Measurements from ENCODE around the gene SHLD1.

SHLD1 gene

DNA sequence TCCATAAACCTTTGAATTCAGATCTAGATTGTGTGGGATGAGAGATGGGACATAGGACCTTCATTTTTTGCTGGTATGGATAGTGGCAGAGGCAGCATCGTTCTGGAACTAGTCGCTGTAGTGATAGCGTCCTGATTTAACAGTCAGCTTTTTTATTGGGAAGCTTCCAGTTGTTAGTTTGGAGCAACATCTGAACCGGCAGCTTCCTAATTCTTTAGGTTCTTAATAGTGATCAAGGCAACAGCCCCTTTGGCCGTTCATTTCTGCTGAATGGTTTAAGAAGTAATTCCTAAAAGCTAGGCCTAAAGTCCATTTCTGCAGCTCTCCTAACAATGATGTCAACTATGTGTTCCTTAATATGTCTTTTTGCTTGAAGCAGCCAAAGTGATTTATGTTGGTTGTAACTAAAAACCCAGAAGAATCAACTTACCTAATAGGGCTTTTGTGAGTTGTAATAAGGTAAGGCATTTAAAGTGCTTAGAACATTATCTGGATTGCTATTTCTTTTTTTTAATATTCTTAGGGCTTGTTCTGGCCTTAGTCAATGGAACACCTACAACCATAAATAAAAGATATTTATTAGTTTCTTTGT, 90.3 kb downstream of the SHLD1 start:
- TF ChIP-seq, protein P1, sequence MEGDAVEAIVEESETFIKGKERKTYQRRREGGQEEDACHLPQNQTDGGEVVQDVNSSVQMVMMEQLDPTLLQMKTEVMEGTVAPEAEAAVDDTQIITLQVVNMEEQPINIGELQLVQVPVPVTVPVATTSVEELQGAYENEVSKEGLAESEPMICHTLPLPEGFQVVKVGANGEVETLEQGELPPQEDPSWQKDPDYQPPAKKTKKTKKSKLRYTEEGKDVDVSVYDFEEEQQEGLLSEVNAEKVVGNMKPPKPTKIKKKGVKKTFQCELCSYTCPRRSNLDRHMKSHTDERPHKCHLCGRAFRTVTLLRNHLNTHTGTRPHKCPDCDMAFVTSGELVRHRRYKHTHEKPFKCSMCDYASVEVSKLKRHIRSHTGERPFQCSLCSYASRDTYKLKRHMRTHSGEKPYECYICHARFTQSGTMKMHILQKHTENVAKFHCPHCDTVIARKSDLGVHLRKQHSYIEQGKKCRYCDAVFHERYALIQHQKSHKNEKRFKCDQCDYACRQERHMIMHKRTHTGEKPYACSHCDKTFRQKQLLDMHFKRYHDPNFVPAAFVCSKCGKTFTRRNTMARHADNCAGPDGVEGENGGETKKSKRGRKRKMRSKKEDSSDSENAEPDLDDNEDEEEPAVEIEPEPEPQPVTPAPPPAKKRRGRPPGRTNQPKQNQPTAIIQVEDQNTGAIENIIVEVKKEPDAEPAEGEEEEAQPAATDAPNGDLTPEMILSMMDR (IDR thresholded peaks at IDR 0.05) = no peak
- Histone ChIP-seq H3K27me3 (no peaks in the 10 kb centered on the region), H3K36me3 (no peaks in the 10 kb centered on the region), H3K9me3 (no peaks in the 10 kb centered on the region), H3K4me3 (ENCODE audit: low read depth in 1 of 2, low read length in 1 of 2) (no peak overlapping the region), H3K27ac (no peak overlapping the region), H3K4me1 (ENCODE audit: control insufficient read depth in 1 of 2, insufficient read depth in 1 of 2, low read depth in 1 of 2, low read length in 1 of 2) (peaks cover 8 to 14% of the 10 kb centered on the region in 2 experiments)

DNA sequence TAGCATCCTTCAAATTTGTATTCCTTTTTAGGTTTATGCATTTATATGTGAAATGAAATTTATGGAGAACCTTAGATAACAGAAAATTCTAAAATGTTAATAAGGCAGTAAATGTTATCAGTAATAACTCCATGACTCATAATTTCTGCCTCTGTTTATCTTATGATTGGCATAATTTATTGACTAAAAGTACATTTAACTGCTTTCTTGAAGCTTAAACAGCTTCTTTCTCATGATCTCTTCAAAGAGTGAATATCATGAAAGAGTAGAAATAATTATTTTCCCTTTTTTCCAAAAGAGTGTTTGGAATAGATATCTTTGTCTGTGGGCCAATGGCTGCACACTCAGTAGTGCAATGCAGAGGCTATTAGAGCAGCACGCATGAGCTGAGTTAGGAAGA, 91.3 kb downstream of the SHLD1 start:
- Histone ChIP-seq H3K9me3 (no peaks in the 10 kb centered on the region), H3K36me3 (no peaks in the 10 kb centered on the region), H3K4me3 (ENCODE audit: low read depth in 1 of 2, low read length in 1 of 2) (no peak overlapping the region), H3K27me3 (no peaks in the 10 kb centered on the region), H3K4me1 (ENCODE audit: control insufficient read depth in 1 of 2, insufficient read depth in 1 of 2, low read depth in 1 of 2, low read length in 1 of 2) (peaks cover 4 to 5% of the 10 kb centered on the region in 2 experiments), H3K27ac (no peak overlapping the region)
- TF ChIP-seq, protein P1 (IDR thresholded peaks at IDR 0.05) = no peak

DNA sequence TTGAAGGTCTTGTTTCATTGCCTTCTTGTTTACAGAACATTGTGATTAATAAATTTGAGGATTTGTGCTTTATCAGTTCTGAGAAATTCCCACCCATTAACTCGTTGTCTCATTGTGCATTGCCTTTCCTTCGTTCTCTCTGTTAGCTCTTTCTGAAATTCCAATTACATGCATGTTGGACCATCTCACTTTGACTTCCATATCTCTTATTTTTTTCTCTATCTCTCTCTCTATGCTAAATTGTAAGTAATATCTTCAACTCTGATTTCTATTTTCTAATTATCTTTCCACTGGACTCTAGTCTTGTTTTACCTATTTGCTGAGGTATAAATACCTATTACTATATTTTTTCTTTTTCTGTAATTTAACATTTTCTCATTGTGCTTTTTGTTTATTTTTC, 92.3 kb downstream of the SHLD1 start:
- Histone ChIP-seq H3K36me3 (no peaks in the 10 kb centered on the region), H3K27ac (no peak overlapping the region), H3K9me3 (no peaks in the 10 kb centered on the region), H3K27me3 (no peaks in the 10 kb centered on the region), H3K4me1 (ENCODE audit: control insufficient read depth in 1 of 2, insufficient read depth in 1 of 2, low read depth in 1 of 2, low read length in 1 of 2) (no peaks in the 10 kb centered on the region), H3K4me3 (ENCODE audit: low read depth in 1 of 2, low read length in 1 of 2) (no peak overlapping the region)
- TF ChIP-seq, protein P1 (IDR thresholded peaks at IDR 0.05) = no peak

DNA sequence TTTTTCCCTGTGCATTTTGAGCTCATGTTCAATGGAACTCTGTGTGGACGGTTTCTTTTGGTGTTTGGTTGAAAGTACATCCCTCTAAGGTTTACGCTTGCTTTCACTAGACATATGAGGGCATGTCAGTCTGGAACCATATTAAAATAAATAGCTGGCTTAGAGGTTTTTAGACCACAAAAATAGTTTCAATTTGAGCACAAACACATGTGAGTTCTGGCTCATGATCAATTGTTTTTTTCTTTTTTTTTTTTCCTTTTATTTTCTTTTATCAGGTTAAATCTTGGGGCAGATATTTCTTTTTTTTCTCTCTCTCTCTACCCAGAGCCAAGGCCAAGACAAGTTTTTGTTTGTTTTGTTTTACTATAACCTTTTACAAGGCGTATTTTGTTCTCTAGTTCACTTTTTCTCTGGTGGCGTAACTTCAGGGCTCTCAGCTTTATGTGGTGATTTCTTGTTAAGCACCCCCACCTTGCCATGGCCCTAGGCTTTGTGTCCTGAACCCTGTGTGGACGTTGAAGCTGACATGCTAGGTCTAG, 92.9 kb downstream of the SHLD1 start:
- TF ChIP-seq, protein P1 (IDR thresholded peaks at IDR 0.05) = no peak
- Histone ChIP-seq H3K36me3 (no peaks in the 10 kb centered on the region), H3K27ac (no peak overlapping the region), H3K27me3 (no peaks in the 10 kb centered on the region), H3K4me1 (ENCODE audit: control insufficient read depth in 1 of 2, insufficient read depth in 1 of 2, low read depth in 1 of 2, low read length in 1 of 2) (no peaks in the 10 kb centered on the region), H3K9me3 (no peaks in the 10 kb centered on the region), H3K4me3 (ENCODE audit: low read depth in 1 of 2, low read length in 1 of 2) (no peak overlapping the region)

DNA sequence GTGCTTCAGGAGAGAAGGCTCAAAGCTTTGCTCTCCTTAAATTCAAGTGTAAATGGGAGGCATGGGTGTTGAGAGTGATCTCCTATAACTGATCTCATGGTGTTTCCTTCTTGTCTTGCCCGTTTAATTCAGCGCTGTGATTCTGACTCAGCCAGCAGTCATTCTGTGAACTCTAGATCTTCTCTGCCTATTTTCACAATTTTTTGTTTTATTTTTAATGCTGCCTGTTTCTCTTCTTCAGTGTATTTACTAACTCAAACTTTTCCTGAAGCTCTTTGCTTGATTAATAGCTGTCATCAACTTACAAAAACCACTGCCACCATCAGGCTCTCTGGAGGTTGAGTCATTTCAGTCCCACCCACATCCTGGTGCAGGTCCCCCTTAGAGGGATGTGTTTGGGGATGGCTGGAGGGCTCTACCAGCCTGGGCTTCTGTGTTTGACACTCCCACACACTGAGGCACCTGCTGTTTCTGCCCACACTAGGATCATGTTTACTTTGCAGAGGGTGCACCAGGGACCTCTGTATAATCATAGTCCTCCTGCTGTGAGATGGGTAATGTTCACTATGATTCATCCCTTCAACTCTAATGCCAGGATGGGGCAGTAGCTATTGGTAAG, 94.0 kb downstream of the SHLD1 start:
- Histone ChIP-seq H3K27ac (no peak overlapping the region), H3K4me1 (ENCODE audit: control insufficient read depth in 1 of 2, insufficient read depth in 1 of 2, low read depth in 1 of 2, low read length in 1 of 2) (no peaks in the 10 kb centered on the region), H3K9me3 (no peaks in the 10 kb centered on the region), H3K27me3 (no peaks in the 10 kb centered on the region), H3K4me3 (ENCODE audit: low read depth in 1 of 2, low read length in 1 of 2) (no peak overlapping the region), H3K36me3 (no peaks in the 10 kb centered on the region)
- TF ChIP-seq, protein P1 (IDR thresholded peaks at IDR 0.05) = no peak
